A549 treated with AZD9567 at 1 μM for 4 hours (cell line): ENCODE data around the gene OR7A10. TPM values are rescaled to one million over a fixed set of nuclear protein-coding genes. Genes with fewer than 3 reads are reported as not detected.

ENCODE experiments used
- total RNA-seq: library from RNA; stranded (reverse); fragments of 200-300 nt; extraction: Qiagen RNA extraction; gene quantifications from 5 replicates; pipeline ENCODE4 v1.2.3, GENCODE V29; 2022; ENCODE audit not compliant: insufficient read depth

OR7A10 gene
- total RNA-seq: not detected in 5 replicates

DNA sequence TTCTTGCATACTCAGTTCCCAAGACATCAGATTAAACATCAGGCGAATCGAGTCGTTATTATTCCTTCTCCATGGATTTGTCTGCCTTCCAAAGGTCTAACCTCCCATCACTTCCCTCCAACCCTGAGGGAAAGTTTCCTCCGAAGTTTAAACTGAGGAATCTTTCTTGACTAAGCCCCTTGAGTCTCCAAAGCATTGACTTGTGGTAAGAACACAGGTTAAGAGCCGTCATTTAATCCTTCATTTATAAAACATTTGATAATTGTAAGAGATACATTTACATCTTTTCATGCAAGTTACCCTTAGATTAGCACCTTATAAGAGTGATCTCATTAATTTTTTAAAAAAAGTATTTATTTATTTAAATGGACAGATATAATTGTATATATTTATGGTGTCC, at the start of gene OR7A10:
Gene OR7A10, minus strand, starts transcription at position 101 of the 400 bp plus-strand sequence. CDS start 7,045 bp downstream, outside the sequence.

GRCh38 chr19:14886032-14886431, 37.3 kb upstream of the OR7A10 start, which contains the start of gene OR7A17:
TSS of gene OR7A17 (minus strand) at chr19:14886132. CDS start at chr19:14881355, 4,777 bp downstream.

DNA sequence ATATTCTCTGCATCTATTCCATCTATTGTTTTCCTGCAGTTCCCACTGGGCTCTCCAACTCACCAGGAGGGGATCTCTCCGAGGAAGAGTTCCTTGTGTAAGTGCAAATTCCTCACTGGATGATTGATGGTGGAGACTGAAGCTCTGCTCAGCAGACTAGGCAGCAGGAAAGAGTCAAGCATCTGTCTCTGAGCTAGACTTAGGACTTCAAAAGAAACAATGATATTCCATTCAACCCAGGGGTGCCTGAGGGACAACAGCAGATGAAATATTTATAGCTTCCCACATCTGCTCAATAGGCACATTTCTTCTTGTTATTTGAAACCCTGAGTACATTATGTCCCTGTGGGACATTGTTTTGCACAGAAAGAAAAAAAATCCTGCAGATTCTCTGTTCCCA, 13.7 kb downstream of the OR7A10 start, which contains the start of the genes OR7A5 and OR7C1:
Gene OR7A5, minus strand, starts transcription at position 175 of the 400 bp plus-strand sequence. CDS start 6,944 bp downstream, outside the sequence.
Gene OR7C1, minus strand, starts transcription at position 175 of the 400 bp plus-strand sequence. CDS start 35,049 bp downstream, outside the sequence.

Other genes with a start within 250 kb of the OR7A10 start
- not detected in 5 replicates for gene ADGRE3, start 174.1 kb downstream of the OR7A10 start, total RNA-seq
- gene ZNF333, start 158.9 kb downstream of the OR7A10 start, total RNA-seq: 0.77 to 3.7 TPM (median 3.3 TPM) in 5 replicates
- 0.71 to 1.1 TPM (median 0.85 TPM) in 4 of 5 replicates, not detected in the other for gene ADGRE2, start 70.4 kb downstream of the OR7A10 start, total RNA-seq
- gene OR7A5, start 13.7 kb downstream of the OR7A10 start, total RNA-seq: not detected in 5 replicates
- gene OR7C1, start 13.7 kb downstream of the OR7A10 start, total RNA-seq: not detected in 5 replicates
- not detected in 5 replicates for gene OR7A17, start 37.2 kb upstream of the OR7A10 start, total RNA-seq
- not detected in 5 replicates for gene OR7C2, start 92.6 kb upstream of the OR7A10 start, total RNA-seq
- gene SLC1A6, start 130.9 kb upstream of the OR7A10 start, total RNA-seq: not detected in 5 replicates
- not detected in 5 replicates for gene CASP14, start 200.6 kb upstream of the OR7A10 start, total RNA-seq
- gene OR1I1, start 233.3 kb upstream of the OR7A10 start, total RNA-seq: not detected in 5 replicates